ENCODE data around the gene PLEKHA6.

PLEKHA6 gene

DNA sequence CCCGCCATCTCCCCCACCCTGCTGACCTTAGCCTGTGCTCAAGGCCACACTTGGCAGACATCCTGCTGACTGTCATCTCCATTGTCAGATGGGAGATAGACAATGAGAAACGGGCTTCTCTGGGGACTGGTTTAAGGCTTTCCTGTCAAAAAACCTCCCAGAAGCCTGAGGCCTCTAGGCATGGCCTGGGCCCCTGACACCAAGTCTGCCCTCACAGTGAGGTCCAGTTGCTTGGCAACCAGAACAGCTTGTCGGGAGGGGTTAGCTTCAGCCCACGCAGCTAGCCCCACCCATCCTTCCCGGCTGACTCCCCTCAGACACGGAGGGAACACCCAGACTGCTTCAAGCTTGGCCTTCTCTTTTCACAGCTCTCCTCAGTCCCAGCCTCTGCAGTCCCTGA is 11.0 kb downstream of the PLEKHA6 start:
- Histone ChIP-seq H3K27ac (ENCODE audit: poor library complexity, severe bottlenecking) (no peak overlapping the region), H3K27me3 (ENCODE audit: insufficient read depth, poor library complexity, severe bottlenecking) (no peaks in the 10 kb centered on the region), H3K4me3 (ENCODE audit: severe bottlenecking) (no peak overlapping the region), H3K9me3 (ENCODE audit: severe bottlenecking) (no peaks in the 10 kb centered on the region), H3K4me1 (ENCODE audit: insufficient read depth, poor library complexity, severe bottlenecking) (no peaks in the 10 kb centered on the region), H3K36me3 (ENCODE audit: low read depth) (no peaks in the 10 kb centered on the region)
- TF ChIP-seq, protein P1, sequence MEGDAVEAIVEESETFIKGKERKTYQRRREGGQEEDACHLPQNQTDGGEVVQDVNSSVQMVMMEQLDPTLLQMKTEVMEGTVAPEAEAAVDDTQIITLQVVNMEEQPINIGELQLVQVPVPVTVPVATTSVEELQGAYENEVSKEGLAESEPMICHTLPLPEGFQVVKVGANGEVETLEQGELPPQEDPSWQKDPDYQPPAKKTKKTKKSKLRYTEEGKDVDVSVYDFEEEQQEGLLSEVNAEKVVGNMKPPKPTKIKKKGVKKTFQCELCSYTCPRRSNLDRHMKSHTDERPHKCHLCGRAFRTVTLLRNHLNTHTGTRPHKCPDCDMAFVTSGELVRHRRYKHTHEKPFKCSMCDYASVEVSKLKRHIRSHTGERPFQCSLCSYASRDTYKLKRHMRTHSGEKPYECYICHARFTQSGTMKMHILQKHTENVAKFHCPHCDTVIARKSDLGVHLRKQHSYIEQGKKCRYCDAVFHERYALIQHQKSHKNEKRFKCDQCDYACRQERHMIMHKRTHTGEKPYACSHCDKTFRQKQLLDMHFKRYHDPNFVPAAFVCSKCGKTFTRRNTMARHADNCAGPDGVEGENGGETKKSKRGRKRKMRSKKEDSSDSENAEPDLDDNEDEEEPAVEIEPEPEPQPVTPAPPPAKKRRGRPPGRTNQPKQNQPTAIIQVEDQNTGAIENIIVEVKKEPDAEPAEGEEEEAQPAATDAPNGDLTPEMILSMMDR (IDR thresholded peaks at IDR 0.05; ENCODE audit: poor library complexity, severe bottlenecking), result no peak
- ATAC-seq (ENCODE audit: low read depth), result no peak
- no peak for DNase-seq (ENCODE audit: low spot score)

DNA sequence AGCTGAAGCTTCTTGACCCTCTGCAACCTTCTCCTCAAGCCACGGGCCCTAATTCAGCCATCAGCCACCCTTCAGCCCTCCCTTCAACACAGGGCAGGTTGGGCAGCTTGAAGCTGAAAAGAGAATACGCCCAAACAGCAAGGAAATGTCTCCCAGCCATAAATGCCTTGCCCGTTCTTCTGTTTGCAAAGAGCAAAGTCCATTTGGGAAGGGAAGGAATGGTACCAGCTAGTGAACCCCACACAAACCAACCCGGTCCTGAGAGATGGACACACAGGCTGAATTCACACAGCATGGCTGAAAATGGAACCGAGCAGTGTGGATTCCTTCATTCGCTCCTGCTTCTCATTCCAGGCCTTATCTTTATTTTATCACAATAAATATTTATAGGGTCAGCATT is 11.5 kb downstream of the PLEKHA6 start:
- no peaks in the 10 kb centered on the region for H3K4me1 ChIP-seq (ENCODE audit: insufficient read depth, poor library complexity, severe bottlenecking)
- no peak overlapping the region for H3K27ac ChIP-seq (ENCODE audit: poor library complexity, severe bottlenecking)
- no peaks in the 10 kb centered on the region for H3K9me3 ChIP-seq (ENCODE audit: severe bottlenecking)
- no peak overlapping the region for H3K4me3 ChIP-seq (ENCODE audit: severe bottlenecking)
- no peaks in the 10 kb centered on the region for H3K27me3 ChIP-seq (ENCODE audit: insufficient read depth, poor library complexity, severe bottlenecking)
- TF ChIP-seq, protein P1 (IDR thresholded peaks at IDR 0.05; ENCODE audit: poor library complexity, severe bottlenecking), result no peak
- H3K36me3 ChIP-seq (ENCODE audit: low read depth), result no peaks in the 10 kb centered on the region
- ATAC-seq (ENCODE audit: low read depth), result no peak
- no peak for DNase-seq (ENCODE audit: low spot score)

DNA sequence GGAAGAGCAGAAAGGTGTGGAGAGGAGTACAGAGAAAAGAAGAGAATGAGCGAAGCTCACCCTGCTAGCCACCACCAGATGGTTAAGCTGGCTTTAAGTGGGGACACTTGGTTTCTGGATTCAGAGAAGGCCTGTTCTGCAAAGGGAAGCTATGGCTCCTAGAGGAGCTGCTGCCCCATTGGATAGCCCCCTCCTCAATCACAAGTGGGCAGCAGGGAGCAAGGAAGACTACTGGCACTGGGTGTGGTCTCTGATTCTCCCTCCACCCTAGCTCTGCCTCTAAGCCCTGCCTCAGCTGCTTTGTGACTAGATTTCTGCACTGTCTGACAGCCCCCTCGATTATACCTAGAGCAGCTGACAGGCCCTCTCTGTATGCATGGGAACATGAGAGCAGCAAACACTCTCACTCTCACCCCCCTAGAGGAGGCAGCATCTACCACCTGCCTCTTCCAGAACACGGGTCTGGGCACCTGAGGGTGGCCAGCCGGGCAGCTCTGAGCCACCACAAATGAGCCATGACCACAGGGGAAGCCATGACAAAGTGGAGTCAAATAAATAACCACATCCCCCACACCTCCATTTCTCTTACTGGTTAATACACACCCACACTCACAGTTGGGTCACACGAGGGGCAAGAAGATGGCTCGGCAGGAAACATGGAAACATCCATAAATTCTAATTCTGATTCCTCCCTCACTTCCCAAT is 13.6 kb downstream of the PLEKHA6 start:
- no peaks in the 10 kb centered on the region for H3K9me3 ChIP-seq (ENCODE audit: severe bottlenecking)
- TF ChIP-seq, protein P1 (IDR thresholded peaks at IDR 0.05; ENCODE audit: poor library complexity, severe bottlenecking), result no peak
- no peaks in the 10 kb centered on the region for H3K36me3 ChIP-seq (ENCODE audit: low read depth)
- DNase-seq (ENCODE audit: low spot score) (no peak), ATAC-seq (ENCODE audit: low read depth) (no peak)
- H3K4me3 ChIP-seq (ENCODE audit: severe bottlenecking), result no peak overlapping the region
- no peaks in the 10 kb centered on the region for H3K27me3 ChIP-seq (ENCODE audit: insufficient read depth, poor library complexity, severe bottlenecking)
- H3K4me1 ChIP-seq (ENCODE audit: insufficient read depth, poor library complexity, severe bottlenecking), result no peaks in the 10 kb centered on the region
- no peak overlapping the region for H3K27ac ChIP-seq (ENCODE audit: poor library complexity, severe bottlenecking)

DNA sequence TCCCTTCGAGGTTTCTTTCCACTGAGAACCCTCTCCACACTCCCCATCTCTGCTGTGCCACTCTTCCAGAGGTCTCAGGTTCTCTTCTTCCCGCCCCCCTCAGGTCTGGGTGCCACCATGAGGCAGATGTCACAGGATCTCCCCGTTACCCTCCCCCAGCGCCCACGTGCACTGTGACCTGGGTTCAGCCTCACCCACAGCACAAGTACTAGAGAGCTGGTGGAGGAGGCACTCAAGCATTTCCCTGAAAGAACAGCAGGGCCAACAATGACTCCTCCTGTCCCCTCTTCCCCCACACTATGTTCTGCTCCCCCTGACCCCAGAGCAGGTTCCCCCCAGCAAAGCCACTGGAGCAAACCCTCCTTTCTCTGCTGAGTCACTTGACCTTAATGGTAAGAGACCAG is 14.3 kb downstream of the PLEKHA6 start:
- DNase-seq (ENCODE audit: low spot score) (no peak), ATAC-seq (ENCODE audit: low read depth) (no peak)
- H3K27ac ChIP-seq (ENCODE audit: poor library complexity, severe bottlenecking), result no peak overlapping the region
- TF ChIP-seq, protein P1 (IDR thresholded peaks at IDR 0.05; ENCODE audit: poor library complexity, severe bottlenecking), result no peak
- H3K4me3 ChIP-seq (ENCODE audit: severe bottlenecking), result no peak overlapping the region
- H3K36me3 ChIP-seq (ENCODE audit: low read depth), result no peaks in the 10 kb centered on the region
- no peaks in the 10 kb centered on the region for H3K9me3 ChIP-seq (ENCODE audit: severe bottlenecking)
- H3K27me3 ChIP-seq (ENCODE audit: insufficient read depth, poor library complexity, severe bottlenecking), result no peaks in the 10 kb centered on the region
- H3K4me1 ChIP-seq (ENCODE audit: insufficient read depth, poor library complexity, severe bottlenecking), result no peaks in the 10 kb centered on the region

DNA sequence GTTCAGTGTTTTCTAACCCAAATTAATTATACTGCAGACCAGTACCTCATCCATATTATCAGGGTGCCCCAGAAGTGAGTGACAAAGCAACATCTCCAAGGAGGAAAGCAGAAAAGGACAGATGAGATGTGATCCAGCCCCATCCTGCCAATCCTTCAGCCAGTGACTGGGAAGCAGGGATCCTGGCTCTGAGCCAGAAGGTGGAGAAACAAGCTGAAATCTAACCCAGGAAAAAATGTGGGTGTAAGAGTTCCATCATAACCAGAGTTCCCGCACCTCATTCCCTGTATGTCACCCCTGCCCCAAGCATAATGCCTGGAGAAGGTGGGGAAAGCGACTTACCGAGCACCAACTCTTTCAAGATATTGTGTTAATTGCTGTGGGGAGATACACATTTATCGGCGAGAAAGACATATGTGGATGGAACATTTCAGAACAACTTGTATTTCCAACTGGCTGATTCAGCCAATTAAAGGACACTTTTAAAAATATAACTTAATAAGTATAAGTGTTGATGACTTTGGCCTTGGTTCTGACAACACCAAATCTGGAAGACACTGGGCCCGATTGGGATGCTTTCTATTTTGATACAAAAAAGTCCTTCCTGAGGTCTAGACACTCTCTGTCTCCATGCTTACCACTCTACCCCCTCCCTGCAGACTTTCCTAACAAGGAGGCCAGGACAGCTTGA is 14.9 kb downstream of the PLEKHA6 start:
- TF ChIP-seq, protein P1 (IDR thresholded peaks at IDR 0.05; ENCODE audit: poor library complexity, severe bottlenecking), result no peak
- Histone ChIP-seq H3K36me3 (ENCODE audit: low read depth) (no peaks in the 10 kb centered on the region), H3K27ac (ENCODE audit: poor library complexity, severe bottlenecking) (no peak overlapping the region), H3K4me1 (ENCODE audit: insufficient read depth, poor library complexity, severe bottlenecking) (no peaks in the 10 kb centered on the region), H3K27me3 (ENCODE audit: insufficient read depth, poor library complexity, severe bottlenecking) (no peaks in the 10 kb centered on the region), H3K9me3 (ENCODE audit: severe bottlenecking) (no peaks in the 10 kb centered on the region), H3K4me3 (ENCODE audit: severe bottlenecking) (no peak overlapping the region)
- ATAC-seq (ENCODE audit: low read depth), result no peak
- DNase-seq (ENCODE audit: low spot score), result no peak
